MM.1S (cell line): ENCODE measurements around the gene CREBL2.

Experiments
- EZH2 ChIP-seq: fragments of 300-600 bp; sonication (generic); optimal IDR thresholded peaks from 2 replicates; pipeline ENCODE3; 2017; ENCODE audit warnings: low read depth, mild to moderate bottlenecking, antibody characterized with exemption, low read length, mixed read lengths
- EZH2phosphoT487 ChIP-seq: fragments of 300-600 bp; sonication (generic); IDR thresholded peaks from 2 replicates; pipeline ENCODE4 v1.6.1; 2018; ENCODE audit warnings: antibody characterized with exemption, low read length
- TF ChIP-seq, protein P1 (sequence below): fragments of 300-600 bp; sonication (generic); IDR thresholded peaks from 2 replicates; pipeline ENCODE4 v1.5.1; 2016; ENCODE audit warnings: antibody characterized with exemption, low read length, mixed read lengths

GRCh38 chr12:12628013-12628412 is 16.3 kb downstream of the CREBL2 start:
- TF ChIP-seq, protein P1, sequence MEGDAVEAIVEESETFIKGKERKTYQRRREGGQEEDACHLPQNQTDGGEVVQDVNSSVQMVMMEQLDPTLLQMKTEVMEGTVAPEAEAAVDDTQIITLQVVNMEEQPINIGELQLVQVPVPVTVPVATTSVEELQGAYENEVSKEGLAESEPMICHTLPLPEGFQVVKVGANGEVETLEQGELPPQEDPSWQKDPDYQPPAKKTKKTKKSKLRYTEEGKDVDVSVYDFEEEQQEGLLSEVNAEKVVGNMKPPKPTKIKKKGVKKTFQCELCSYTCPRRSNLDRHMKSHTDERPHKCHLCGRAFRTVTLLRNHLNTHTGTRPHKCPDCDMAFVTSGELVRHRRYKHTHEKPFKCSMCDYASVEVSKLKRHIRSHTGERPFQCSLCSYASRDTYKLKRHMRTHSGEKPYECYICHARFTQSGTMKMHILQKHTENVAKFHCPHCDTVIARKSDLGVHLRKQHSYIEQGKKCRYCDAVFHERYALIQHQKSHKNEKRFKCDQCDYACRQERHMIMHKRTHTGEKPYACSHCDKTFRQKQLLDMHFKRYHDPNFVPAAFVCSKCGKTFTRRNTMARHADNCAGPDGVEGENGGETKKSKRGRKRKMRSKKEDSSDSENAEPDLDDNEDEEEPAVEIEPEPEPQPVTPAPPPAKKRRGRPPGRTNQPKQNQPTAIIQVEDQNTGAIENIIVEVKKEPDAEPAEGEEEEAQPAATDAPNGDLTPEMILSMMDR: no peak
- no peak for TF ChIP-seq EZH2phosphoT487
- no peak for TF ChIP-seq EZH2
